Measurements from ENCODE around the gene SPATA12.

DNA sequence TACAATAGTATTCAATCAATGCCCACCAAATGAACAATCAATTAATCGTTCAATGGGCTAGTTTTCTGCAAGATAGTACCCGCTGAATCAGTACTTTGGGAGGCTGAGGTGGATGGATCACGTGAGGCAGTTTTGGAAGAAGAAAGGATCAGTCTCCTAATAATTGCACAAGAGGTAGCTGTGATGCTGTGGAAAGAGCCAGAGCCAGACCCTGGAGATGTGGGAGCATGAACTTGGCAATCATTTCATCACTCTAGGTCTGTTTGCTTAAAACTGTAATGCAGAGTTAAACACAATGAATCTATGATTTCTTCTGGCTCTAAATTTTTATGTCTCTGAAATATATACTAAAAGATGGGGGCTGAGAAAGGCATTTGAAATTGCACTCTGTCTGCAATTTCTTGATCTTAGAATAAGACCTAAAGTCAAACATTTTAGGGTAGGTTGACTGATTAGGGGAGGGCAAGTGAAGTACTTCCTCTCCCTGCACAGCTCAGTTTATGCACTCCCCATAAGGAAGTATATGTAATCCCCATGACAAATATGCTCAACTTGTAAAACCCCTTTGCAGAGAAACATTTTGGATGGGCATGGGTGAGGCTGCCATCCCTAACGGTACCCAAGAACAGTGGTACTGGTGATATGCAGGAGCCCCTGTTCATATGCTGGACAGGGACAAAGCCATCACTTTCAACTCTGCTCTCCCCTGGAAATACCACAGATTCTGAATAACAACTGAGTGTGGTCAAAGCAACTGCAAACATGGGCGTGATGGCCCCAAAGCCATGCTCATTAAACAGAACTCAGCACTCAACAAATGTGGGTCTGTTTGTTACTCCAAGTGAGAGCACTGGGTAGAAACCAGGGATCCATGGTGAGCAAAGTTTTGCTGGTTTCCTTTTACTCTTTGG, 28.6 kb upstream of the SPATA12 start:
- TF ChIP-seq EZH2phosphoT487 (IDR thresholded peaks at IDR 0.05; ENCODE audit: borderline replicate concordance) = no peak
- TF ChIP-seq CTCF (conservative IDR thresholded peaks at IDR 0.05; ENCODE audit: low read length) = no peak
